Omental fat pad (tissue), 4 donors: ENCODE results near the gene TFEB. TPM values are rescaled to one million over a fixed set of nuclear protein-coding genes. Genes with fewer than 3 reads are reported as not detected.

Experiments used
- small RNA-seq: library from RNA; depleted of rRNA; stranded (forward); fragments of <200 nt; gene quantifications from one replicate; pipeline ENCODE3, GENCODE V24; 2016
- total RNA-seq, 4 donors: library from RNA; depleted of rRNA; stranded (reverse); fragments of >200 nt; gene quantifications; one replicate each; pipeline ENCODE4 v1.1.0, GENCODE V29; 2016

The TFEB gene
- total RNA-seq, 4 donors from 2014 or later = 7.1 to 24.4 (median 14.5) TPM

Small RNA genes within 50 kb of the gene (small RNA-seq; reads per million reads assigned to genes)
- not detected for gene AL365205.3

Other genes with a start within 250 kb of the TFEB start
- 1 to 10 TPM; 3.6 to 9.0 (median 5.5) TPM for gene FOXP4, start 189.2 kb downstream of the TFEB start, total RNA-seq
- 100 to 1,000 TPM in 1 of 4 donors, 10 to 100 TPM in 3; 24.3 to 120 (median 45.3) TPM for gene MDFI, start 97.1 kb downstream of the TFEB start, total RNA-seq
- not detected for gene PGC, start 11.8 kb upstream of the TFEB start, total RNA-seq
- gene FRS3, start 44.3 kb upstream of the TFEB start, total RNA-seq = 1 to 10 TPM; 1.2 to 5.5 (median 2.4) TPM
- 10 to 100 TPM in 1 of 4 donors, 1 to 10 TPM in 3; 1.6 to 11.7 (median 8.6) TPM for gene PRICKLE4, start 45.2 kb upstream of the TFEB start, total RNA-seq
- gene TOMM6, start 52.1 kb upstream of the TFEB start, total RNA-seq = 100 to 1,000 TPM in 3 of 4 donors, 10 to 100 TPM in 1; 76.9 to 146 (median 118) TPM
- gene USP49, start 159.8 kb upstream of the TFEB start, total RNA-seq = 1 to 10 TPM; 2.3 to 3.8 (median 3.1) TPM
- 10 to 100 TPM in 3 of 4 donors, 1 to 10 TPM in 1; 6.8 to 12.5 (median 11.2) TPM for gene MED20, start 185.5 kb upstream of the TFEB start, total RNA-seq
- gene BYSL, start 185.9 kb upstream of the TFEB start, total RNA-seq = 10 to 100 TPM in 3 of 4 donors, 1 to 10 TPM in 1; 9.8 to 38.2 (median 11.8) TPM
- gene CCND3, start 206.2 kb upstream of the TFEB start, total RNA-seq = 100 to 1,000 TPM; 117 to 186 (median 151) TPM